H1 (cell line): Measurements from ENCODE around the gene PAAF1. TPM values are rescaled to one million over a fixed set of nuclear protein-coding genes. Genes with fewer than 3 reads are reported as not detected.

Experiments
- CTCF ChIA-PET: fragments of 300-600 bp; sonication (Branson Sonifier 250); formaldehyde crosslinking; loops from one replicate; lab custom pipeline; 2021; ENCODE audit not compliant: partially characterized antibody; lab: Charles Lee
- POLR2A ChIA-PET: fragments of 300-600 bp; sonication (Branson Sonifier 250); formaldehyde crosslinking; loops from one replicate; lab custom pipeline; 2021; ENCODE audit warnings: inconsistent platforms; ENCODE audit not compliant: partially characterized antibody; lab: Charles Lee
- DNase-seq, 2 experiments: peaks; one replicate each; pipeline versions ENCODE4 v3.0.0 to v3.0.0-alpha.2; 2010 to 2022; ENCODE audit warnings: low spot score in 2 of 2, low read depth in 1 of 2, mixed read lengths in 1 of 2
- FAIRE-seq: peaks from 2 replicates; lab custom pipeline; 2011; peaks lifted over from hg19 to GRCh38; lab: Jason Lieb, UNC
- H2AFZ ChIP-seq: 2 replicates; pipeline ENCODE4 v1.8.1; 2012; ENCODE audit warnings: low read length, inconsistent platforms
- H2AK5ac ChIP-seq: 2 replicates; pipeline ENCODE4 v1.6.1; 2013; ENCODE audit warnings: low read depth, low read length
- H2BK120ac ChIP-seq: replicated peaks from 2 replicates; pipeline ENCODE3; 2013; ENCODE audit warnings: low read depth, low read length, inconsistent platforms
- H2BK12ac ChIP-seq: 2 replicates; pipeline ENCODE4 v1.6.1; 2013; ENCODE audit warnings: low read depth, low read length
- H2BK15ac ChIP-seq: 2 replicates; pipeline ENCODE4 v1.6.1; 2013; ENCODE audit warnings: low read length
- H2BK20ac ChIP-seq: 2 replicates; pipeline ENCODE4 v1.6.1; 2013; ENCODE audit warnings: low read length
- H2BK5ac ChIP-seq: 2 replicates; pipeline ENCODE4 v1.6.1; 2013; ENCODE audit warnings: low read depth, low read length
- H3K14ac ChIP-seq: 2 replicates; pipeline ENCODE4 v1.6.1; 2013; ENCODE audit warnings: inconsistent platforms; ENCODE audit not compliant: insufficient read length
- H3K18ac ChIP-seq: 2 replicates; pipeline ENCODE4 v1.6.1; 2013; ENCODE audit warnings: low read length; ENCODE audit errors: extremely low read depth
- H3K23ac ChIP-seq: 2 replicates; pipeline ENCODE4 v1.6.1; 2013; ENCODE audit warnings: inconsistent platforms; ENCODE audit not compliant: insufficient read length
- H3K23me2 ChIP-seq: 2 replicates; pipeline ENCODE4 v1.6.1; 2013; ENCODE audit warnings: low read depth, low read length
- H3K27ac ChIP-seq: 2 replicates; pipeline ENCODE4 v1.6.1; 2011; ENCODE audit warnings: low read depth, low read length, inconsistent platforms
- H3K27me3 ChIP-seq, 4 experiments: replicated peaks in 1 of 4; 1 replicate in 1 of 4; 2 replicates in 3 of 4; pipeline versions ENCODE4 v1.6.1 to v1.8.1; 2011 to 2013; ENCODE audit warnings: low read length in 3 of 4, mild to moderate bottlenecking in 3 of 4, inconsistent platforms in 2 of 4, mixed read lengths in 2 of 4, moderate library complexity in 1 of 4; ENCODE audit not compliant: control insufficient read depth in 3 of 4, insufficient read depth in 3 of 4; ENCODE audit errors: extremely low read depth in 1 of 4
- H3K36me3 ChIP-seq, 4 experiments: 2 replicates each; pipeline versions ENCODE4 v1.6.1 to v1.8.1; 2011 to 2013; ENCODE audit warnings: mild to moderate bottlenecking in 4 of 4, low read length in 3 of 4, moderate library complexity in 2 of 4, control low read depth in 1 of 4, inconsistent platforms in 1 of 4; ENCODE audit not compliant: insufficient read depth in 4 of 4, control insufficient read depth in 2 of 4
- H3K4ac ChIP-seq: replicated peaks from 2 replicates; pipeline ENCODE3; 2013; ENCODE audit warnings: low read length, low read depth, mixed read lengths, inconsistent platforms; ENCODE audit not compliant: insufficient read length
- H3K4me1 ChIP-seq, 4 experiments: replicated peaks in 1 of 4; 1 replicate in 1 of 4; 2 replicates in 3 of 4; pipeline versions ENCODE4 v1.6.1 to v1.8.1; 2011 to 2013; ENCODE audit warnings: low read length in 3 of 4, inconsistent platforms in 2 of 4, mixed read lengths in 1 of 4; ENCODE audit not compliant: insufficient read depth in 4 of 4, control insufficient read depth in 3 of 4
- H3K4me2 ChIP-seq, 2 experiments: 2 replicates each; pipeline versions ENCODE4 v1.6.1 to v1.8.1; 2011 to 2013; ENCODE audit warnings: low read depth in 2 of 2, low read length in 2 of 2, control low read depth in 1 of 2, inconsistent platforms in 1 of 2, mild to moderate bottlenecking in 1 of 2; ENCODE audit not compliant: insufficient read depth in 1 of 2
- H3K4me3 ChIP-seq, 4 experiments: fragments of 200-600, 300-600 bp in 1 of 4; sonication (generic), shearing (Covaris generic), sonication (Bioruptor Twin) in 1 of 4; 2 replicates each; pipeline versions ENCODE4 v1.5.1 to v1.8.1; 2011 to 2016; ENCODE audit warnings: low read length in 4 of 4, low read depth in 3 of 4, control low read depth in 2 of 4, inconsistent platforms in 2 of 4, mild to moderate bottlenecking in 2 of 4, mixed read lengths in 1 of 4, moderate library complexity in 1 of 4; ENCODE audit not compliant: insufficient read depth in 2 of 4; ENCODE audit errors: extremely low read depth in 1 of 4
- H3K56ac ChIP-seq: replicated peaks from 2 replicates; pipeline ENCODE3; 2013; ENCODE audit warnings: low read depth, mild to moderate bottlenecking, mixed read lengths, low read length, inconsistent platforms; ENCODE audit not compliant: insufficient read length
- H3K79me1 ChIP-seq: 2 replicates; pipeline ENCODE4 v1.6.1; 2013; ENCODE audit warnings: low read depth, low read length, control low read depth
- H3K79me2 ChIP-seq, 2 experiments: 2 replicates each; pipeline versions ENCODE4 v1.6.1 to v1.8.1; 2012 to 2013; ENCODE audit warnings: low read length in 2 of 2, mild to moderate bottlenecking in 2 of 2, inconsistent platforms in 1 of 2; ENCODE audit not compliant: insufficient read depth in 2 of 2, control insufficient read depth in 1 of 2
- H3K9ac ChIP-seq, 4 experiments: replicated peaks in 1 of 4; 1 replicate in 1 of 4; 2 replicates in 3 of 4; pipeline versions ENCODE4 v1.6.1 to v1.8.1; 2011 to 2013; ENCODE audit warnings: low read depth in 3 of 4, low read length in 3 of 4, control low read depth in 2 of 4, mild to moderate bottlenecking in 2 of 4, moderate library complexity in 2 of 4, inconsistent platforms in 1 of 4; ENCODE audit errors: extremely low read depth in 1 of 4
- H3K9me3 ChIP-seq, 2 experiments: 2 replicates each; pipeline versions ENCODE4 v1.6.1 to v1.8.1; 2012 to 2013; ENCODE audit warnings: mild to moderate bottlenecking in 2 of 2, moderate library complexity in 2 of 2, control low read depth in 1 of 2, inconsistent platforms in 1 of 2, low read depth in 1 of 2, low read length in 1 of 2, mixed read lengths in 1 of 2; ENCODE audit not compliant: insufficient read depth in 2 of 2
- H4K20me1 ChIP-seq, 2 experiments: replicated peaks in 1 of 2; 2 replicates each; pipeline versions ENCODE3 to v1.8.1; 2011 to 2013; ENCODE audit warnings: inconsistent platforms in 2 of 2, low read length in 2 of 2, mild to moderate bottlenecking in 1 of 2; ENCODE audit not compliant: insufficient read depth in 2 of 2, control insufficient read depth in 1 of 2
- H4K5ac ChIP-seq: 2 replicates; pipeline ENCODE4 v1.6.1; 2013; ENCODE audit warnings: low read length, low read depth, mixed read lengths, inconsistent platforms; ENCODE audit not compliant: insufficient read length
- H4K8ac ChIP-seq: 2 replicates; pipeline ENCODE4 v1.8.0; 2013; ENCODE audit warnings: mild to moderate bottlenecking, moderate library complexity, low read length, inconsistent platforms; ENCODE audit not compliant: insufficient read depth; ENCODE audit errors: extremely low read depth
- H4K91ac ChIP-seq: replicated peaks from 2 replicates; pipeline ENCODE3; 2013; ENCODE audit warnings: low read length, mixed read lengths, inconsistent platforms; ENCODE audit not compliant: insufficient read length
- CBX5 ChIP-seq: fragments of 300-800, 300-1000 bp; sonication (generic); IDR thresholded peaks from 2 replicates; pipeline ENCODE4 v1.7.1; 2016; ENCODE audit warnings: antibody characterized with exemption, low read length, low read depth
- CEBPB ChIP-seq: IDR thresholded peaks from 2 replicates; pipeline ENCODE4 v1.6.1; 2012; ENCODE audit warnings: low read depth, low read length
- EGR1 ChIP-seq: IDR thresholded peaks from 2 replicates; pipeline ENCODE4 v1.6.1; 2011; ENCODE audit warnings: low read depth, low read length, borderline replicate concordance
- HDAC6 ChIP-seq: IDR thresholded peaks from one replicate; pipeline ENCODE4 v1.7.1; 2012; ENCODE audit warnings: low read depth, mild to moderate bottlenecking, inconsistent platforms, low read length, moderate library complexity
- KDM4A ChIP-seq: IDR thresholded peaks from one replicate; pipeline ENCODE4 v1.7.1; 2012; ENCODE audit warnings: low read depth, mild to moderate bottlenecking, moderate library complexity, low read length, inconsistent platforms; ENCODE audit not compliant: severe bottlenecking
- MAFK ChIP-seq: IDR thresholded peaks from 2 replicates; pipeline ENCODE4 v1.6.1; 2012; ENCODE audit warnings: low read depth, mild to moderate bottlenecking, improper control_type of control experiment, low read length
- POLR2AphosphoS5 ChIP-seq: IDR thresholded peaks from 2 replicates; pipeline ENCODE4 v1.6.1; 2011; ENCODE audit warnings: low read depth, low read length
- POU5F1 ChIP-seq: IDR thresholded peaks from 2 replicates; pipeline ENCODE4 v1.6.1; 2011; ENCODE audit warnings: low read depth, mild to moderate bottlenecking, low read length, moderate library complexity
- SIN3A ChIP-seq, 2 experiments: IDR thresholded peaks in 1 of 2; conservative IDR thresholded peaks in 1 of 2; 2 replicates each; pipeline ENCODE4 v1.6.1; 2011 to 2012; ENCODE audit warnings: low read length in 2 of 2, improper control_type of control experiment in 1 of 2, low read depth in 1 of 2, mild to moderate bottlenecking in 1 of 2
- SIRT6 ChIP-seq: IDR thresholded peaks from one replicate; pipeline ENCODE4 v1.7.1; 2012; ENCODE audit warnings: low read length, inconsistent platforms
- TBP ChIP-seq: IDR thresholded peaks from 2 replicates; pipeline ENCODE4 v1.6.1; 2011; ENCODE audit warnings: low read depth, low read length, improper control_type of control experiment
- USF2 ChIP-seq: IDR thresholded peaks from 2 replicates; pipeline ENCODE4 v1.6.1; 2011; ENCODE audit warnings: low read length, improper control_type of control experiment
- WGBS, 2 experiments: shearing (Covaris generic) in 1 of 2; methylation state at CpG; one replicate each; pipeline versions ENCODE4 v1.1.6 to v1.1.7; 2013 to 2015; ENCODE audit warnings: low lambda C conversion rate in 2 of 2, mixed read lengths in 2 of 2, inconsistent platforms in 1 of 2, low coverage in 1 of 2, missing lambda C conversion rate in 1 of 2; ENCODE audit not compliant: insufficient replicate concordance in 2 of 2, insufficient coverage in 1 of 2, insufficient read length in 1 of 2; ENCODE audit errors: extremely low coverage in 1 of 2, missing lambda C conversion rate in 1 of 2; 5-methylcytosine and 5-hydroxymethylcytosine counted together
- polyA plus RNA-seq, 7 experiments: library from polyadenylated mRNA; depleted of rRNA in 3 of 7; stranded (reverse) in 5 of 7; unstranded in 2 of 7; fragments of >200 nt in 5 of 7; fragments of 200-250 nt in 2 of 7; gene quantifications; 1 replicate in 5 of 7; 2 replicates in 1 of 7; 4 replicates in 1 of 7; pipeline versions ENCODE4 v1.2.1 to v1.2.3, GENCODE V29; 2011 to 2013; ENCODE audit warnings: missing spikeins in 2 of 7, mixed read lengths in 2 of 7
- total RNA-seq: library from RNA; stranded (reverse); fragmentation: NEBNext Ultra II Directional; extraction: Animal tissue kit (Norgen Biotek cat#: 25700); gene quantifications from 2 replicates; pipeline ENCODE4 v1.2.1, GENCODE V29; 2021

Gene PAAF1
- total and polyA plus RNA-seq, 2 of the 8 experiments (the other 6 are each of a cell fraction or from before 2014, with no cell fraction given) = 24.4 to 28.8 TPM

- Histone ChIP-seq H3K4me1 (no peaks in the 10 kb centered on the region; a peak in 1 of 7 replicates), H4K8ac (peak overlapping the region; percentile 51; the same call in 1 of the 2 replicates), H3K4me3 (peak overlapping the region in 1 of 4 experiments; percentile 3; a peak in 1 of 8 replicates), H3K27ac (no peak overlapping the region), H3K56ac (no peak overlapping the region), H2BK12ac (no peak overlapping the region), H2AK5ac (no peak overlapping the region), H3K14ac (no peak overlapping the region), H3K4ac (no peak overlapping the region), H3K27me3 (no peaks in the 10 kb centered on the region), H3K9me3 (no peaks in the 10 kb centered on the region), H4K20me1 (no peaks in the 10 kb centered on the region), H2BK15ac (no peak overlapping the region), H3K79me1 (peaks cover 4% of the 10 kb centered on the region; the same call in 1 of the 2 replicates), H3K36me3 (no peaks in the 10 kb centered on the region), H3K18ac (no peak overlapping the region), H3K9ac (no peak overlapping the region), H3K4me2 (peak overlapping the region in 1 of 2 experiments; percentile 38; a peak in 1 of 4 replicates), H2BK120ac (no peak overlapping the region), H2BK20ac (no peak overlapping the region), H2BK5ac (no peak overlapping the region), H3K79me2 (no peaks in the 10 kb centered on the region), H4K5ac (no peak overlapping the region), H3K23ac (no peak overlapping the region), H4K91ac (no peak overlapping the region), H2AFZ (no peak overlapping the region), H3K23me2 (no peaks in the 10 kb centered on the region)
- 85% methylated on average over 29 of the region's 29 CpGs; no CpG with 5 or more reads in 1 of the 2 experiments for WGBS, 2 experiments
- DNase-seq = no peak
- FAIRE-seq = no peak
- ChIA-PET CTCF (interaction anchor here (0.6 to 2.6 kb wide), 10 partner anchors 7 to 296 kb away, joined by 3 to 8 read pairs (median 4); no protein-coding TSS in a partner anchor), POLR2A (interaction anchor here (0.5 to 2.6 kb wide), 9 partner anchors 10 to 169 kb away, joined by 3 to 13 read pairs (median 4); partner anchors contain the start of gene MRPL48)
- no peak for TF ChIP-seq POU5F1
- TF ChIP-seq EGR1 = no peak
- TF ChIP-seq SIRT6 = no peak
- TF ChIP-seq CEBPB = no peak
- TF ChIP-seq CBX5 = no peak
- TF ChIP-seq KDM4A = no peak
- TF ChIP-seq TBP = no peak
- TF ChIP-seq SIN3A (conservative IDR thresholded peaks at IDR 0.05 in 1 of 2, IDR thresholded peaks at IDR 0.05 in 1 of 2; ENCODE audit: low read depth in 1 of 2, low read length in 2 of 2) = no peak
- TF ChIP-seq USF2 = no peak
- no peak for TF ChIP-seq MAFK
- no peak for TF ChIP-seq POLR2AphosphoS5
- no peak for TF ChIP-seq HDAC6
These were observed 80.3 kb downstream of the PAAF1 start for GRCh38 chr11:73956876-73957653.
